NCI-H2227 (cell line): ENCODE measurements around the gene LHFPL5.

Experiments used
- DNase-seq: peaks from one replicate; lab custom pipeline; 2025; ENCODE audit not compliant: unreplicated experiment; lab: John Stamatoyannopoulos, UW

The LHFPL5 gene

DNA sequence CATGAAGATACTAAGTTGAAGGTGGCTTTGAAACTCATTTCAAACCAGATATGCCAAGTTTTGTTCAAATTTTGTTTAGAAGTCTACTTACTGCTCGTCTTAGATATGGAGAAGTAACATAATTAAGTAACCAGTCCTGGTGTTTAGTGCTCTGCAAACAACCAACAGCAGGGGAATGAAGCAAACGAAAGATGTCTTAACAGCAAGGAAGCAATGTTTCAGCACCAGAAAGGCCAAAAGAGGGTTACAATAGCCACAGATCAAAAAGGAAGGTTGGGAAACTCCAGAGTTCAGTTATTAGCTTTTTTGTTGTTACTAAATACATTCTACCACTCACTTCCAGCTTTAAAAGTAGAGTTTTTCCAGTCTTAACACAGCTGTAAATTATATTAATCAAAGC lies 45.1 kb downstream of the LHFPL5 start:
- no peak for DNase-seq

DNA sequence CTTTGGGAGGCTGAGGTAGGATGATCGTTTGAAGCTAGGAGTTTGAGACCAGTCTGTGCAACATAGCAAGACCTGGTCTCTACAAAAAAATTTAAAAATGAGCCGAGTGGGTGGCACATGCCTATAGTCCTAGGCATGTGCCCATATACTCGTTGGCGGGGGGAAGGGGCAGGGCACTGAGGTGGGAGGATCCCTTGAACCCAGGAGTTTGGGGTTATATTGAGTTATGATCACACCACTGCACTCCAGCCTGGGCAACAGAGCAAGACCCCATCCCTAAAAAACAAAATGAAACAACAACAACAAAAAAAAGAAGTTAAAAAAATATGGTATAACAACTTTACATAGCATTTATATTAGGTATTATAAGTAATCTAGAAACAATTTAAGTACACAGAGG lies 47.8 kb downstream of the LHFPL5 start:
- DNase-seq = no peak

DNA sequence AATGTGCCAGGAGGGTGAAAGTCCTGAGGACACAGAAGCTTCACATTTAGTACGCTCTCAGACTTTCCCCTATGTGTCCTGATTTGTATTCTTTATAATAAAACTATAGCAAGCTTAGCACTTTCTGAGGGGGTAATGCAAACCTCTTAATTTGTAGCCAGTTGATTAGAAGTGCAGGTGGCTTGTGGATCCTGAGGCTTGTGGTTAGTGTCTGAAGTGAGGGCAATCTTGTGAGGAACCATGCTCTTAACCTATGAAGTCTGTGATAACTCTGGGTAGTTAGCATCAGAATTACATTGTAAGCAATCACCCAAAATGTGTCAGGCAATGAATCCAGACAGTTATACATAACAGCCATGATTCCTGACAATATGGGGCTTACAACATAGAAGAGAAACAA lies 51.1 kb downstream of the LHFPL5 start:
- DNase-seq = no peak

DNA sequence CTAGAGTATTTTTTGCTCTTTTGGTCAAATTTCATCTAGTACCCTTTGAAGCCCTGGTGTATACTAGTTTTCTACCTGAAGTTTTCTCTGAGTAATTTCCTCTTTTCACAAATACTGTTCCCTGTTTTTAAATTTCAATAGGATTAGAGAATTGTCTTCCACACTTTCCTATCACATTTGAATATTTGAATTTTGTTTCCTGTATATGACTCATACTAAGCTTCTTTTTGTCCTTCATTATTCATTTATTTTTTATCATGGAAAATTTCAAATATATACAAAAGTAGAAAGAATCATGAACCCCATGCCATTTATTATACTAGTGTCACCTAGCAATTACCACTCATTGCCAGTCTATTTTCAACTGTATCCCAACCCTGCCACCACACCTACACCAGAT lies 52.7 kb downstream of the LHFPL5 start:
- DNase-seq = no peak

DNA sequence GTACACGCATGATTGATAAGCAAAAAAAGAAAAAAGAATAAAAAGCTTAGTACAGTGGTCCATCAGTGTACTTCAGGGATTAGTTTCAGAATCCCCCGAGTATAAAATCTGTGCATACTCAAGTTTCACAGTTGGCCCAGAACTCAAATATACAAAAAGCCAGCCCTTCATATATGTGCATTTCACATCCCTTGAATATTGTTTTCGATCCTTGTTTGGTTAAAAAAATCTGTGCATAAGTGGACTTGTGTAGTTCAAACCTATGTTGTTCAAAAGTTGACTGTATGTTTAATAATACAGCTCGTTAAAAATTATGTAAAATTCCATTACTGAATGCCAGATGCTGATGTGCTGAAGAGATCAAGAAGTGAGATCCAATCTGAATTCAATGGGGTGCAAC lies 54.2 kb downstream of the LHFPL5 start:
- no peak for DNase-seq
